ENCODE data around the gene KLK12. TPM values are rescaled to one million over a fixed set of nuclear protein-coding genes. Genes with fewer than 3 reads are reported as not detected.

Gene KLK12
- polyA plus RNA-seq, 1 experiment = not detected

- no peak for TF ChIP-seq CTCF (IDR thresholded peaks at IDR 0.05; ENCODE audit: insufficient read depth, low read depth, low read length)
- Histone ChIP-seq H3K36me3 (ENCODE audit: control insufficient read depth, insufficient read depth, low read length) (no peaks in the 10 kb centered on the region), H3K27me3 (ENCODE audit: control insufficient read depth, insufficient read depth, low read length) (no peaks in the 10 kb centered on the region), H3K4me3 (ENCODE audit: low read depth, low read length) (no peak overlapping the region)
- ChIA-PET POLR2A (no interaction called here), CTCF (no interaction called here)
- no peak for DNase-seq (ENCODE audit: low read depth)
Observed at GRCh38 chr19:51002089-51002532, 32.7 kb downstream of the KLK12 start.

GRCh38 chr19:51001515-51001914 is 33.3 kb downstream of the KLK12 start, which contains the start of gene KLK8:
Gene KLK8 (minus strand): TSS chr19:51001604. CDS start chr19:51001167, 437 bp downstream.
- DNase-seq (ENCODE audit: low read depth) = no peak
- ChIA-PET CTCF (interaction anchor here (1.2 kb wide), 1 partner anchor 94 kb away, joined by 3 read pairs; no protein-coding TSS in a partner anchor), POLR2A (no interaction called here)
- TF ChIP-seq CTCF (IDR thresholded peaks at IDR 0.05; ENCODE audit: insufficient read depth, low read depth, low read length) = no peak
- Histone ChIP-seq H3K36me3 (ENCODE audit: control insufficient read depth, insufficient read depth, low read length) (no peaks in the 10 kb centered on the region), H3K4me3 (ENCODE audit: low read depth, low read length) (no peak within 1 kb of the TSS), H3K27me3 (ENCODE audit: control insufficient read depth, insufficient read depth, low read length) (no peaks in the 10 kb centered on the region)

GRCh38 chr19:51000981-51001380 is 33.8 kb downstream of the KLK12 start:
- Histone ChIP-seq H3K27me3 (ENCODE audit: control insufficient read depth, insufficient read depth, low read length) (no peaks in the 10 kb centered on the region), H3K4me3 (ENCODE audit: low read depth, low read length) (no peak overlapping the region), H3K36me3 (ENCODE audit: control insufficient read depth, insufficient read depth, low read length) (no peaks in the 10 kb centered on the region)
- no peak for TF ChIP-seq CTCF (IDR thresholded peaks at IDR 0.05; ENCODE audit: insufficient read depth, low read depth, low read length)
- ChIA-PET CTCF (interaction anchor here (1.2 kb wide), 1 partner anchor 94 kb away, joined by 3 read pairs; no protein-coding TSS in a partner anchor), POLR2A (no interaction called here)
- no peak for DNase-seq (ENCODE audit: low read depth)

- ChIA-PET POLR2A (no interaction called here), CTCF (interaction anchor here (1.2 kb wide), 1 partner anchor 95 kb away, joined by 3 read pairs; no protein-coding TSS in a partner anchor)
- no peaks in the 10 kb centered on the region for H3K27me3 ChIP-seq (ENCODE audit: control insufficient read depth, insufficient read depth, low read length)
Observed at GRCh38 chr19:51000426-51000825, 34.4 kb downstream of the KLK12 start.

DNA sequence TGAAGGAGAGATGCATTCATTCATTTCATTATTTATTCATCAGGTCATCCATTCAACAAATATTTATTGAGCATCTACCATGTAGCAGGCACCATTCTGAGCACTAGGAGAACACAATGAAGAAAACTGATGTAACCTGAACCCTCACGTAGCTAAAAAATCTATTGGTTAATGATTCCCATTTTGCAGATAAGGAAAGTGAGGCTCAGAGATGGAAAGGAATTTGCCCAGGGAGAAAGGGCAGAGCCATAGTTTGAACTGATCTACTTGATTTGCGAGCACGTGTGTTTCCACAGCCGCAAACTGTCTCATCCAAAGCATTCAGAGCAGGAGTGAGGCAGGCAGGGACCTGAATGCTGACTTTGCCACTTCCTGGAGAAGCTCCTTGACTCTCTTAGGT is 36.1 kb downstream of the KLK12 start:
- DNase-seq (ENCODE audit: low read depth) = no peak
- CTCF ChIA-PET = no interaction called here
- Histone ChIP-seq H3K4me3 (ENCODE audit: low read depth, low read length) (no peak overlapping the region), H3K36me3 (ENCODE audit: control insufficient read depth, insufficient read depth, low read length) (no peaks in the 10 kb centered on the region), H3K27me3 (ENCODE audit: control insufficient read depth, insufficient read depth, low read length) (no peaks in the 10 kb centered on the region)
- POLR2A ChIA-PET = no interaction called here
- no peak for TF ChIP-seq CTCF (IDR thresholded peaks at IDR 0.05; ENCODE audit: insufficient read depth, low read depth, low read length)

More at GRCh38 chr19:51000426-51000825, 34.4 kb downstream of the KLK12 start:
- Histone ChIP-seq H3K4me3 (ENCODE audit: low read depth, low read length) (no peak overlapping the region), H3K36me3 (ENCODE audit: control insufficient read depth, insufficient read depth, low read length) (no peaks in the 10 kb centered on the region)
- no peak for DNase-seq (ENCODE audit: low read depth)
- TF ChIP-seq CTCF (IDR thresholded peaks at IDR 0.05; ENCODE audit: insufficient read depth, low read depth, low read length) = no peak
